SK-N-SH treated with all-trans-retinoic acid at 6 μM for 48 hours (cell line): ENCODE measurements around the gene HMGB3.
"Not testable (repeated sequence)": the region's sequence is repeated elsewhere in the genome, so short reads cannot be mapped to it uniquely, and the experiment has no call there.

Experiments
- ATAC-seq: fragments of 200-7000 bp; cut with Tn5 transposase; 3 replicates; pipeline ENCODE4 v1.9.1; 2020; ENCODE audit warnings: mild to moderate bottlenecking, moderate library complexity
- ARNTL ChIP-seq: fragments of 450-650 bp; formaldehyde crosslinking; IDR thresholded peaks from 2 replicates; pipeline ENCODE4 v1.5.0; 2020; ENCODE audit warnings: low read depth, mild to moderate bottlenecking, moderate library complexity, borderline replicate concordance
- BACH2 ChIP-seq: fragments of 250-450 bp; sonication (Bioruptor Pico); IDR thresholded peaks from 2 replicates; pipeline ENCODE4 v1.9.0; 2021; ENCODE audit warnings: mild to moderate bottlenecking, borderline replicate concordance
- CREB5 ChIP-seq: fragments of 250-450 bp; sonication (Bioruptor Pico); IDR thresholded peaks from 2 replicates; pipeline ENCODE4 v1.5.1; 2020; ENCODE audit warnings: low read depth, mild to moderate bottlenecking, moderate library complexity
- CSRNP3 ChIP-seq: fragments of 250-450 bp; sonication (Bioruptor Pico); IDR thresholded peaks from 2 replicates; pipeline ENCODE4 v1.5.1; 2021; ENCODE audit warnings: mild to moderate bottlenecking, moderate library complexity
- ISL1 ChIP-seq: fragments of 250-450 bp; sonication (Bioruptor Pico); IDR thresholded peaks from 2 replicates; pipeline ENCODE4 v2.1.2; 2022; ENCODE audit warnings: mild to moderate bottlenecking, moderate library complexity
- OSR1 ChIP-seq: fragments of 250-450 bp; sonication (Bioruptor Pico); IDR thresholded peaks from 2 replicates; pipeline ENCODE4 v1.8.0; 2022; ENCODE audit warnings: moderate library complexity, mild to moderate bottlenecking, inconsistent platforms
- PATZ1 ChIP-seq: fragments of 250-450 bp; sonication (Bioruptor Pico); IDR thresholded peaks from 2 replicates; pipeline ENCODE4 v1.8.0; 2020; ENCODE audit warnings: mild to moderate bottlenecking, moderate library complexity, borderline replicate concordance
- PPARA ChIP-seq: fragments of 250-450 bp; sonication (Bioruptor Pico); IDR thresholded peaks from 2 replicates; pipeline ENCODE4 v1.5.0; 2020; ENCODE audit warnings: mild to moderate bottlenecking, borderline replicate concordance
- RARB ChIP-seq: fragments of 250-450 bp; sonication (Bioruptor Pico); IDR thresholded peaks from 2 replicates; pipeline ENCODE4 v1.8.0; 2021; ENCODE audit warnings: mild to moderate bottlenecking, moderate library complexity
- SNAI2 ChIP-seq: fragments of 250-450 bp; sonication (Bioruptor Pico); IDR thresholded peaks from 2 replicates; pipeline ENCODE4 v1.5.0; 2020; ENCODE audit warnings: mild to moderate bottlenecking, moderate library complexity
- TCF4 ChIP-seq: fragments of 250-450 bp; sonication (Bioruptor Pico); IDR thresholded peaks from 2 replicates; pipeline ENCODE4 v1.8.0; 2021; ENCODE audit warnings: mild to moderate bottlenecking, moderate library complexity, borderline replicate concordance
- TOX ChIP-seq: fragments of 250-450 bp; sonication (Bioruptor Pico); IDR thresholded peaks from 2 replicates; pipeline ENCODE4 v1.8.0; 2021; ENCODE audit warnings: mild to moderate bottlenecking, moderate library complexity, borderline replicate concordance
- TSHZ2 ChIP-seq: fragments of 250-450 bp; sonication (Bioruptor Pico); IDR thresholded peaks from 2 replicates; pipeline ENCODE4 v1.5.0; 2020; ENCODE audit warnings: mild to moderate bottlenecking, moderate library complexity
- ZC3H10 ChIP-seq: fragments of 250-450 bp; sonication (Bioruptor Pico); IDR thresholded peaks from 2 replicates; pipeline ENCODE4 v1.5.1; 2021; ENCODE audit warnings: mild to moderate bottlenecking, moderate library complexity
- ZFP3 ChIP-seq: fragments of 250-450 bp; sonication (Bioruptor Pico); IDR thresholded peaks from 2 replicates; pipeline ENCODE4 v1.5.0; 2020; ENCODE audit warnings: mild to moderate bottlenecking, moderate library complexity
- ZFP30 ChIP-seq: fragments of 450-650 bp; formaldehyde crosslinking; IDR thresholded peaks from 2 replicates; pipeline ENCODE4 v1.5.0; 2022; ENCODE audit warnings: mild to moderate bottlenecking, moderate library complexity
- ZNF565 ChIP-seq: fragments of 450-650 bp; formaldehyde crosslinking; conservative IDR thresholded peaks from 2 replicates; pipeline ENCODE4 v1.5.0; 2020; ENCODE audit warnings: low read depth, mild to moderate bottlenecking, moderate library complexity
- ZNF70 ChIP-seq: fragments of 450-650 bp; formaldehyde crosslinking; IDR thresholded peaks from 2 replicates; pipeline ENCODE4 v1.5.0; 2020; ENCODE audit warnings: mild to moderate bottlenecking, moderate library complexity
- ZNF8 ChIP-seq: fragments of 450-650 bp; formaldehyde crosslinking; IDR thresholded peaks from 2 replicates; pipeline ENCODE4 v1.5.0; 2020; ENCODE audit warnings: mild to moderate bottlenecking, moderate library complexity
- TF ChIP-seq, protein P1 (sequence below): fragments of 250-450 bp; sonication (Bioruptor Pico); IDR thresholded peaks from 2 replicates; pipeline ENCODE4 v1.8.0; 2021; ENCODE audit warnings: low read depth, mild to moderate bottlenecking, moderate library complexity, borderline replicate concordance

HMGB3 gene

GRCh38 chrX:150983521-150984168 lies 510 bp downstream of the HMGB3 start:
- TF ChIP-seq PPARA (CRISPR knock-in tag): no peak
- TF ChIP-seq OSR1 (CRISPR knock-in tag): no peak
- no peak for TF ChIP-seq TSHZ2
- no peak for TF ChIP-seq ISL1 (CRISPR knock-in tag)
- TF ChIP-seq TCF4: no peak
- TF ChIP-seq ZNF565 (CRISPR knock-in tag): no peak
- TF ChIP-seq PATZ1 (CRISPR knock-in tag): no peak
- no peak for TF ChIP-seq RARB (CRISPR knock-in tag)
- TF ChIP-seq, protein P1, sequence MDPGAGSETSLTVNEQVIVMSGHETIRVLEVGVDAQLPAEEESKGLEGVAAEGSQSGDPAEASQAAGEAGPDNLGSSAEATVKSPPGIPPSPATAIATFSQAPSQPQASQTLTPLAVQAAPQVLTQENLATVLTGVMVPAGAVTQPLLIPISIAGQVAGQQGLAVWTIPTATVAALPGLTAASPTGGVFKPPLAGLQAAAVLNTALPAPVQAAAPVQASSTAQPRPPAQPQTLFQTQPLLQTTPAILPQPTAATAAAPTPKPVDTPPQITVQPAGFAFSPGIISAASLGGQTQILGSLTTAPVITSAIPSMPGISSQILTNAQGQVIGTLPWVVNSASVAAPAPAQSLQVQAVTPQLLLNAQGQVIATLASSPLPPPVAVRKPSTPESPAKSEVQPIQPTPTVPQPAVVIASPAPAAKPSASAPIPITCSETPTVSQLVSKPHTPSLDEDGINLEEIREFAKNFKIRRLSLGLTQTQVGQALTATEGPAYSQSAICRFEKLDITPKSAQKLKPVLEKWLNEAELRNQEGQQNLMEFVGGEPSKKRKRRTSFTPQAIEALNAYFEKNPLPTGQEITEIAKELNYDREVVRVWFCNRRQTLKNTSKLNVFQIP (CRISPR knock-in tag): no peak
- TF ChIP-seq BACH2: no peak
- no peak for TF ChIP-seq ARNTL (CRISPR knock-in tag)
- TF ChIP-seq SNAI2: no peak
- no peak for TF ChIP-seq TOX (CRISPR knock-in tag)
- no peak for TF ChIP-seq ZNF70 (CRISPR knock-in tag)
- no peak for TF ChIP-seq CSRNP3 (CRISPR knock-in tag)
- TF ChIP-seq ZNF8: no peak
- ATAC-seq: no peak

DNA sequence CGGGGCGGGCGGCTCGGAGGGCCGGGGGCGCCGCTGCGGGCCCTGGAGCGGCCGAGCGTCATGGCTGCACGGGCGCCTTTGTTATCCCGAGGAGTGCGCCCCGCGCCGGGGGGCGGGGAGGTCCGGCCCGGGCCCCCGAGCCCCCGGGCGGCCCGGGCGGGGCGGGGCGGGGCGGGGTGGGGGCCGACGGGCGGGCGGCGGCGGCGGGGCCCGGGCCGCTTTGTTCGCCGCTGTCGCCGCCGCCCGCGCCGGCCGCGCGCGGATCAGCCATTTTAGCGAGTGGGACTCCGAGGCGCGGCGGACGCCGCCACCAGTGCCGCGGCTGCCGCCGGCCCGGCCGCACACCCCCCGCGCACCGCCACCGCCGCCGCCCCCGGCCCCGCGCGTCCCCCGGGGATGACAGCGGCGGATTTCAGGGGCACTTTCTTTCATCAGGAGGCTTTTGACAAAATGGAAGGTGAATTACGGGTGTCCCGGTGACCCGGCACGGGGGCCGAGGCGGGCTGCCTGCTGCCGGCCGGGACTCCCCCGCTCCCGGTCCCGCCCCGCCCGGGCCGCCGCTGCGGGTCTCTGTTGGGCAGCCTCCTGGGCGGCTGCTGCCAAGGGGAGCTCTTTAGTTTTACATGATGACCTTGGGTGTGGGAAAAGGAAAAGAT lies 1.2 kb downstream of the HMGB3 start:
- no peak for ATAC-seq
- TF ChIP-seq CREB5 (CRISPR knock-in tag): no peak
- no peak for TF ChIP-seq ZC3H10 (CRISPR knock-in tag)
- no peak for TF ChIP-seq TCF4
- no peak for TF ChIP-seq CSRNP3 (CRISPR knock-in tag)
- no peak for TF ChIP-seq ZFP30 (CRISPR knock-in tag)
- TF ChIP-seq, protein P1 (CRISPR knock-in tag): no peak
- no peak for TF ChIP-seq ZFP3
- no peak for TF ChIP-seq ISL1 (CRISPR knock-in tag)
- TF ChIP-seq BACH2: no peak
- no peak for TF ChIP-seq TOX (CRISPR knock-in tag)
- TF ChIP-seq RARB (CRISPR knock-in tag): no peak
- no peak for TF ChIP-seq TSHZ2
- no peak for TF ChIP-seq ZNF565 (CRISPR knock-in tag)
- TF ChIP-seq ZNF70 (CRISPR knock-in tag): no peak

- not testable (repeated sequence) for ATAC-seq
These were observed 4.6 kb downstream of the HMGB3 start for GRCh38 chrX:150987687-150988086.
